ENCODE measurements around the gene MRPL42.

GRCh38 chr12:93430280-93430679 lies 37.0 kb upstream of the MRPL42 start:
- no peak for TF ChIP-seq CTCF (tag by site-specific recombination; IDR thresholded peaks at IDR 0.05)
- TF ChIP-seq SCRT1 (tag by site-specific recombination; IDR thresholded peaks at IDR 0.05; ENCODE audit: borderline replicate concordance), result no peak
- TF ChIP-seq SETDB1 (IDR thresholded peaks at IDR 0.05; ENCODE audit: insufficient read length, low read length), result no peak
- no peak for TF ChIP-seq ZBTB26 (tag by site-specific recombination; optimal IDR thresholded peaks at IDR 0.05)
- TF ChIP-seq ZNF121 (tag by site-specific recombination; IDR thresholded peaks at IDR 0.05), result no peak
- no peak for TF ChIP-seq RBAK (tag by site-specific recombination; IDR thresholded peaks at IDR 0.05)
- TF ChIP-seq OVOL3 (tag by site-specific recombination; IDR thresholded peaks at IDR 0.05), result no peak
- TF ChIP-seq ZNF350 (tag by site-specific recombination; IDR thresholded peaks at IDR 0.05), result no peak
